ENCODE data around the gene D2HGDH. TPM values are rescaled to one million over a fixed set of nuclear protein-coding genes. Genes with fewer than 3 reads are reported as not detected.

D2HGDH gene
- 9.9 and 16.6 TPM in 2 replicates for total RNA-seq

GRCh38 chr2:241734467-241735208 is at the start of gene D2HGDH:
TSS of gene D2HGDH (plus strand) at chr2:241734630. CDS start at chr2:241735225, 595 bp downstream.

DNA sequence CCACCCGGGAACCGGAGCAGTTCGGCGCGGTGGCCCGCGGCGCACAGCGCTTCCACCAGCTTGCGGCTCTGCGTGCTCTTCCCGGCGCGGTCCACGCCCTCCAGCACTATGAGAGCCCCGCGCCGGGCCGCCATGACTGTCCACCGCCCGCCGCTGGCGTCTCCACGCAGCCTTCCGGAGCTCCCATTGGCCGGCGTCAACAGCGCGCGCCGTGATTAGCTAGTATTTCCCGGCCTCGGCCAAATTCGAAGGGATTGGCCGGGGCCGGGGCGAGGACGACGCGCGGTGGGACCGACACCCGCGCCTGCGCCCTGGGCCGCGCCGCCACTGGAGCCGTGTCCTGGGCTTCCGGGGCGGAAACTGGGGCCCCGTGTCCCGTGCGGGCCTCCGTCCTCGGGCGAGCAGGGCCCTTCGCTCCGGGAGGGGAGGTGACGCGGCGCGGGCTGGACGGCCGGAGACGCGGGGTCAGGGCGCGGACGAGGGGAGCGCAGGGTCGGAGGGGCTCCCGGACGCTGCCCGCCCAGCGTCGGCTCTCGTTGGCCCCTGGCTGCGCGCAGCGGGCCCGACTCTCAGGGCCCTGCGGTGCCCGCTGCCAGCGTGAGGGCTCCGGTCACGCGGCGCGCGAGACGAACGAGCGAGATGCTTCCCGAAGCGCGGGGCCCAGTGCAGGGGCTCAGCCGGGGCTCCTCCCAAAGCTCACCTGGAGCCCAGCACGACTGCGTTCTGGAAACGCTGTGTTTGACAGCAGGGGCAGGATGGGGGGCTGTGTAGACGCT is 47.6 kb upstream of the D2HGDH start, which contains the start of gene DTYMK:
Gene DTYMK (minus strand): TSS at position 166 of the 776 bp plus-strand sequence. CDS start 32 bp downstream, at position 134.

DNA sequence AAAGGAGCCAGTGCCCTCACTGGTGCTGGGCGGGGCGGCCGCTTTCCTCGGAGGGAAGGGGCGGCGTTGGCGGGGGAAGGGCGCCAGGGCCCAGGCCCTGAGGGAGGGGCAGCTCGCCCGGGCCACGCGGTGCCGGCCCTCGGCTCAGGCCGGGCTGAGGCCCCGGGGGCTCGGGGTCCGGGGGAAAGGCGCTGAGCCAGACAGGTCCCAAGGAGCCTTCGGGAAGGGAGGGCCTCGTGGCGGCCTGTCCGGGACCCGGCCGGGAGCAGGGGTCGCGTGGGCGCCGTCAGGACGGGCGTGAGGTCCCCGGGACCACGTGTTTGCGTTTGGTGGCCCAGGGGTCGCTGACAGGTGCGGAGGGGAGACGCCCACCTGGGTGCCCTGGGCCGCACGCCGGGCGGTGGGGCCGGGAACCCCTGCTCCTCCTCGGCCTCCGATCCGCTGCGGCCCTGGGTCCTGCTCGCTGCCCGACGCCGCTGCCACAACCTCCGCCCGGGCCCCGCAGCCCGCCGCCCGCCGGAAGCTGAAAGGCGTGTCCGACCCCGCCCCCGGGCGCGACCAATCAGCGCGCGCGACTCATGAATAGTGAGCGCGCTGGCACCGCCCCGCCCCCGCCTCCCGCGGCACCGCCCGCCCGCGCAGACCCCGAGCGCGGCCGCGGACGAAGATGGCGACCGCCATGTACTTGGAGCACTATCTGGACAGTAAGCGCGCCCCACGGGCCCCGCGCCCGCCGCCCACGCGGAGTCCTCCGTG is 32.9 kb upstream of the D2HGDH start, which contains the start of gene ING5:
Gene ING5 (plus strand): TSS at position 641 of the 756 bp plus-strand sequence. CDS start 27 bp downstream, at position 668.

GRCh38 chr2:241776336-241777169 is 42.1 kb downstream of the D2HGDH start, which contains the start of gene GAL3ST2:
TSS of gene GAL3ST2 (plus strand) at chr2:241776822. CDS start at chr2:241776956, 134 bp downstream.

DNA sequence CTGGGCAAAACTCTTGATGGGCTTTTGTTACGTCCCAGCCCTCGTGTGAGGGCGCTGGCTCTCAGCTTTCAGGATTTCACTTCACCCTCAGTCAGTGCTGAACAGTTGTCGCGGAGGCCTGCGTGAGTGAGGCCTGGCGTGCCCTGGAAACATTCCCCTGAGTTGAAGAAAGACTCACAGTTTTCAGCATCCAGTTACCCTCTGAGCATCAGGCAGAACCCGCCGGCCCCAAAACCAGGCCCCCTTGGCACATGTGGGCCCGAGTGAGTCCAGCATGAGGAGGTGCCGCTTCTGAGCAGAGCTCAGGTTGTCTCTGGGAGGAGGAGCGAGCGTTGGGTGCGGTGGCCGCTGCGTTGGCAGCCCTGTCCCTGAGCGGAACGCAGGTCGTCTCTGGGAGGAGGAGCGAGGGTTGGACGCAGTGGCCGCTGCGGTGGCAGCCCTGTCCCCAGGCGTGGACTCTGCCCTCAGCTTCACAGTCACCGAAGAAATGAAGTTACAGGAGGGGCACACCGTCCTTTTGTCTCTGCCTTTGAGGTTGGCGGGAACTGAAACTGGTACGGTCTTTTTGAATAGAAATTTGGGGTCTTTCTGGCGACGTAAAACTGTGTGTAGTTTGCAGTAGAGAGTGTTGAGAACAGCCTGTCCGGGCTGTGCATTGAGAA is 74.4 kb downstream of the D2HGDH start, which contains the start of gene NEU4:
Gene NEU4 (plus strand): TSS at position 473 of the 662 bp plus-strand sequence. CDS start 5,292 bp downstream, outside the sequence.

Other genes with a start within 250 kb of the D2HGDH start
- gene STK25, start 226.0 kb upstream of the D2HGDH start, total RNA-seq, result 132 and 220 TPM in 2 replicates
- gene BOK, start 175.9 kb upstream of the D2HGDH start, total RNA-seq, result 16.4 and 26.1 TPM in 2 replicates
- 48.1 and 53.0 TPM in 2 replicates for gene THAP4, start 97.5 kb upstream of the D2HGDH start, total RNA-seq
- 39.6 and 86.1 TPM in 2 replicates for gene ATG4B, start 96.9 kb upstream of the D2HGDH start, total RNA-seq
- 10.7 and 14.4 TPM in 2 replicates for gene DTYMK, start 47.8 kb upstream of the D2HGDH start, total RNA-seq
- 30.1 and 39.6 TPM in 2 replicates for gene ING5, start 32.6 kb upstream of the D2HGDH start, total RNA-seq
- gene GAL3ST2, start 42.2 kb downstream of the D2HGDH start, total RNA-seq, result 0.36 TPM in 1 of 2 replicates, not detected in the other
- 0.07 TPM in 1 of 2 replicates, not detected in the other for gene NEU4, start 74.6 kb downstream of the D2HGDH start, total RNA-seq
- gene PDCD1, start 124.3 kb downstream of the D2HGDH start, total RNA-seq, result not detected in 2 replicates
- gene RTP5, start 135.1 kb downstream of the D2HGDH start, total RNA-seq, result not detected in 2 replicates